ENCODE measurements around the gene EEF1AKMT2.

DNA sequence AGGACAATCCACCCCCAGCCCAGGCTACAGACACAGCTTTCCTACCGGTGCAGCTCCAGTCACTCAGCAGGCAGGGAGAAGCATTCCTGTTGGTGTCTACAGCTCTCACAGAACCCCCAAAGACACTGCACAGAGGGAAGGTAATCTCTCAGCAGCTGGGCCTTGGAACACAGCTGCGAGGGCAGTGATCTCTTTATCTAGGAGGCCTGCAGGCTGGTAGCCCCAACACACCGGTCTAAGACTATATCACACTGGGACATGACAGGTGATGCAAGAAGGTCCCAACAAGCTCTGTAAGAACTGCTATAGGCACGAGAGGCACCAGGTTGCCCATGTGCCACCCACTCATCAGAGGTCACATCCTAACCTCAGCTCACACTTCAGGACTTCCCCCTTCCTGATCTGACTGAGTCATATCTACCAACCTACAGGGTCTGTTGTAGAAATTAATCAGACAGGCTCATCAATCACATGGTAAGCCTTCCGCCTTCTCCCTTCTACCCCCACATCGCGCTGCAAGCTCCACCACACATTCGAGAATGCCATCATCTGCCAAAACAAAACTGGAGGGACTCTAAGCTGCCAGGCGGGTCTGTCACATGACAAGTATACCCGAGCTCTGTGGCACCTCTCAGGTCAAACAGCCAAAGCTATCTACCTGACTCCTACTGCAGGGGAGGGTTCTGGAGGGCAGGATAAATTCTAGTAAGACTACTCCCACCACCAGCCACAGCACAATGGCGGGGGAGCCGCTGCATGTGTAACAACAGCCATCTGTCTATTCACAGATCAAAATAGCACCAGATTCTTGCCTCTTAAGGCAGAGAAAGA is 73.6 kb downstream of the EEF1AKMT2 start:
- TF ChIP-seq, protein P1, sequence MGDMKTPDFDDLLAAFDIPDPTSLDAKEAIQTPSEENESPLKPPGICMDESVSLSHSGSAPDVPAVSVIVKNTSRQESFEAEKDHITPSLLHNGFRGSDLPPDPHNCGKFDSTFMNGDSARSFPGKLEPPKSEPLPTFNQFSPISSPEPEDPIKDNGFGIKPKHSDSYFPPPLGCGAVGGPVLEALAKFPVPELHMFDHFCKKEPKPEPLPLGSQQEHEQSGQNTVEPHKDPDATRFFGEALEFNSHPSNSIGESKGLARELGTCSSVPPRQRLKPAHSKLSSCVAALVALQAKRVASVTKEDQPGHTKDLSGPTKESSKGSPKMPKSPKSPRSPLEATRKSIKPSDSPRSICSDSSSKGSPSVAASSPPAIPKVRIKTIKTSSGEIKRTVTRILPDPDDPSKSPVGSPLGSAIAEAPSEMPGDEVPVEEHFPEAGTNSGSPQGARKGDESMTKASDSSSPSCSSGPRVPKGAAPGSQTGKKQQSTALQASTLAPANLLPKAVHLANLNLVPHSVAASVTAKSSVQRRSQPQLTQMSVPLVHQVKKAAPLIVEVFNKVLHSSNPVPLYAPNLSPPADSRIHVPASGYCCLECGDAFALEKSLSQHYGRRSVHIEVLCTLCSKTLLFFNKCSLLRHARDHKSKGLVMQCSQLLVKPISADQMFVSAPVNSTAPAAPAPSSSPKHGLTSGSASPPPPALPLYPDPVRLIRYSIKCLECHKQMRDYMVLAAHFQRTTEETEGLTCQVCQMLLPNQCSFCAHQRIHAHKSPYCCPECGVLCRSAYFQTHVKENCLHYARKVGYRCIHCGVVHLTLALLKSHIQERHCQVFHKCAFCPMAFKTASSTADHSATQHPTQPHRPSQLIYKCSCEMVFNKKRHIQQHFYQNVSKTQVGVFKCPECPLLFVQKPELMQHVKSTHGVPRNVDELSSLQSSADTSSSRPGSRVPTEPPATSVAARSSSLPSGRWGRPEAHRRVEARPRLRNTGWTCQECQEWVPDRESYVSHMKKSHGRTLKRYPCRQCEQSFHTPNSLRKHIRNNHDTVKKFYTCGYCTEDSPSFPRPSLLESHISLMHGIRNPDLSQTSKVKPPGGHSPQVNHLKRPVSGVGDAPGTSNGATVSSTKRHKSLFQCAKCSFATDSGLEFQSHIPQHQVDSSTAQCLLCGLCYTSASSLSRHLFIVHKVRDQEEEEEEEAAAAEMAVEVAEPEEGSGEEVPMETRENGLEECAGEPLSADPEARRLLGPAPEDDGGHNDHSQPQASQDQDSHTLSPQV (IDR thresholded peaks at IDR 0.05), result peak; percentile 77
- TF ChIP-seq CTCF (IDR thresholded peaks at IDR 0.05 in 2 of 3, conservative IDR thresholded peaks at IDR 0.05 in 1 of 3; ENCODE audit: insufficient read depth in 2 of 3, low read depth in 1 of 3, low read length in 3 of 3) (no peak), EZH2 (IDR thresholded peaks at IDR 0.05; ENCODE audit: borderline replicate concordance, low read depth, low read length) (no peak), ZNF57 (CRISPR knock-in tag; IDR thresholded peaks at IDR 0.05) (no peak)
